ENCODE measurements around the gene SEPTIN2.

The SEPTIN2 gene

GRCh38 chr2:241315879-241316631, at the start of gene SEPTIN2:
SEPTIN2 (plus strand) TSS chr2:241315925; CDS start chr2:241324233, 8,308 bp downstream.
- TF ChIP-seq REST (IDR thresholded peaks at IDR 0.05; ENCODE audit: low read depth) (no peak), NFIC (IDR thresholded peaks at IDR 0.05) (0 out of 2 replicates have a peak, but pooled peaks have one; percentile 25), YY1 (IDR thresholded peaks at IDR 0.05; ENCODE audit: low read depth) (peak; percentile 88), EP300 (IDR thresholded peaks at IDR 0.05; ENCODE audit: borderline replicate concordance) (no peak), MAX (IDR thresholded peaks at IDR 0.05) (peak; percentile 48; the same call in 1 of the 2 replicates), FOXM1 (IDR thresholded peaks at IDR 0.05; ENCODE audit: borderline replicate concordance, low read depth) (no peak)

GRCh38 chr2:241267249-241268067, 48.3 kb upstream of the SEPTIN2 start:
- TF ChIP-seq FOXM1 (IDR thresholded peaks at IDR 0.05; ENCODE audit: borderline replicate concordance, low read depth) (no peak), TCF12 (IDR thresholded peaks at IDR 0.05; ENCODE audit: low read depth) (no peak), MAX (IDR thresholded peaks at IDR 0.05) (no peak), TEAD4 (IDR thresholded peaks at IDR 0.05) (no peak), REST (IDR thresholded peaks at IDR 0.05; ENCODE audit: low read depth) (no peak), CREB1 (IDR thresholded peaks at IDR 0.05; ENCODE audit: low read depth) (no peak)

- TF ChIP-seq ZBTB7A (IDR thresholded peaks at IDR 0.05; ENCODE audit: low read depth): no peak
Observed at GRCh38 chr2:241268306-241268705, 47.4 kb upstream of the SEPTIN2 start.

- TF ChIP-seq MAX (IDR thresholded peaks at IDR 0.05) (no peak), REST (IDR thresholded peaks at IDR 0.05; ENCODE audit: low read depth) (no peak), TCF12 (IDR thresholded peaks at IDR 0.05; ENCODE audit: low read depth) (no peak), USF1 (IDR thresholded peaks at IDR 0.05) (no peak), CREB1 (IDR thresholded peaks at IDR 0.05; ENCODE audit: low read depth) (no peak), NFIC (IDR thresholded peaks at IDR 0.05) (no peak), TAF1 (IDR thresholded peaks at IDR 0.05; ENCODE audit: low read depth) (no peak), CEBPB (IDR thresholded peaks at IDR 0.05) (no peak), RAD21 (IDR thresholded peaks at IDR 0.05; ENCODE audit: low read depth) (no peak), TEAD4 (IDR thresholded peaks at IDR 0.05) (no peak), FOXM1 (IDR thresholded peaks at IDR 0.05; ENCODE audit: borderline replicate concordance, low read depth) (no peak), EGR1 (IDR thresholded peaks at IDR 0.05) (no peak), ZBTB7A (IDR thresholded peaks at IDR 0.05; ENCODE audit: low read depth) (no peak), YY1 (IDR thresholded peaks at IDR 0.05; ENCODE audit: low read depth) (no peak), EP300 (IDR thresholded peaks at IDR 0.05; ENCODE audit: borderline replicate concordance) (no peak)
Observed at GRCh38 chr2:241268716-241269445, 46.8 kb upstream of the SEPTIN2 start.

Measured in Ishikawa (cell line).